Stimulated activated CD4-positive, alpha-beta T cell treated with anti-CD3 and anti-CD28 coated beads, Interleukin-12 subunit alpha, Interleukin-12 subunit beta, amount 100 ng/mL, for 4 hours (primary cell): ENCODE data around the gene SEPTIN11.
"Not testable (repeated sequence)": the region's sequence is repeated elsewhere in the genome, so short reads cannot be mapped to it uniquely, and the experiment has no call there.

Experiments
- DNase-seq: peaks from one replicate; pipeline ENCODE4 v3.0.0-alpha.2; 2020

Gene SEPTIN11

DNA sequence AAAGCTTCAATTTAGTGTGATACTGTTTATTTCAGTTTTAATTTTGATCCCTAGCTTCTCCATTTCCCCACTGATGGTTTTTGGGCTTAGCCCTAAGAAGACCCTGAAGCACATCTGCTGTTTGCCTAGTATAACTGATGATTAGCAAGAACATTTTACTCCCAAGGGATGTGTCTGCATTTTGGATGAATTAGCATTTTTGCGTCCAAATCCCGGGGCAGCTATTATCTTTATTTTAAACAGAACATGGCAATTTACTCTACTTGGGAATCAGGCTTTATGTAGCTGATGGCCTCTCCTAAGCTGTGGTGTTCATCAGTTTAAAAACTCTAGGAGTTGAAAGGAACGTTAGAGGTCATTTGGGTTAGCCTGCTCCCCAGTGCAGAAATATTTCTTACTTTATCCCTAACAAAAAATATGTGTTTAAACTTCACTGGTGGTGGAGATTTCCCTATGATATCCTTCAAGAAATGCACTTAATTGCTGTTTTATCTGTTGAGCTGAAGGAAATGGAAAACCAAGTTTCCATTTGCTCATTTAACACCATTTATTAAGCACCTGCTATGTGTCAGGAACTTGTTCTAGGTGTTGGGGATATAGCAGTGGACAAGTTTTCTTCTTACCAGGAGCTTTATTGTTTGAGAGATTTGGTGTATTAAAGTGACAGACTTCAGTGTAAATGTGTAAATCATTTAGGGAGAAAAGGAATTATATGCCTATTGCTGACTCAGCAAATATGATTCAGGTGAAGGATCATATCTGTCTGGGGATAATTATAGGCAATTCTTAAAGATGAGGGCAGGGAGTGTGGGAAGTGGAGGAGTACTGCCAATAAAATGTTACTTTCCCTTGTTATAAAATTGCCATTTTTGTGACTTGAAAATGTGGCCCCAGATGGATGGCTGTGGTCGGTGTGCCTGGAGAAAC, 3.4 kb downstream of the SEPTIN11 start:
- no peak for DNase-seq

- DNase-seq, result no peak
Observed at GRCh38 chr4:76953956-76954355, 4.4 kb downstream of the SEPTIN11 start.

- no peak for DNase-seq
Observed at GRCh38 chr4:76954489-76954888, 4.9 kb downstream of the SEPTIN11 start.

DNA sequence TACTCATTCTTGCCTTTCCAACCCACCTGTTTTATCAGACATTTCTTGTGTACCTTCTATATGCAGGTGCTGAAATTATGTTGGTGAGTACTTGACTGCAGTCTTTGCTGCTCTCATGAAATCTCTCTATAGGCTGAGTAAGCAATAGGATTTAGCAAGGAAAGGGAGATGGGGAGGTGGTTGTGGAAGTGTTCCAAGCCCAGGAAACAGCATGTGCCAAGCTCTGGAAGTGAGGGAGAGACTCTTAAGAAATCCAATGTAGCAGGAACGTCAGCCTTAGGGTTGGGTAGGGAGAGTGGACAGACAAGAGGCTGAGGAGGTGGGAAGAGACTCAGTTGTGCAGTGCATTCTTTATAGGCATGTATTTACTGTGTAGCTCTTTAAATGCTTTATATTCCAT, 5.6 kb downstream of the SEPTIN11 start:
- DNase-seq, result no peak

- DNase-seq, result no peak
Observed at GRCh38 chr4:76957004-76957738, 7.6 kb downstream of the SEPTIN11 start.

GRCh38 chr4:76958891-76959290, 9.3 kb downstream of the SEPTIN11 start:
- DNase-seq, result no peak

- DNase-seq, result no peak
Observed at GRCh38 chr4:76960014-76960413, 10.5 kb downstream of the SEPTIN11 start.

DNA sequence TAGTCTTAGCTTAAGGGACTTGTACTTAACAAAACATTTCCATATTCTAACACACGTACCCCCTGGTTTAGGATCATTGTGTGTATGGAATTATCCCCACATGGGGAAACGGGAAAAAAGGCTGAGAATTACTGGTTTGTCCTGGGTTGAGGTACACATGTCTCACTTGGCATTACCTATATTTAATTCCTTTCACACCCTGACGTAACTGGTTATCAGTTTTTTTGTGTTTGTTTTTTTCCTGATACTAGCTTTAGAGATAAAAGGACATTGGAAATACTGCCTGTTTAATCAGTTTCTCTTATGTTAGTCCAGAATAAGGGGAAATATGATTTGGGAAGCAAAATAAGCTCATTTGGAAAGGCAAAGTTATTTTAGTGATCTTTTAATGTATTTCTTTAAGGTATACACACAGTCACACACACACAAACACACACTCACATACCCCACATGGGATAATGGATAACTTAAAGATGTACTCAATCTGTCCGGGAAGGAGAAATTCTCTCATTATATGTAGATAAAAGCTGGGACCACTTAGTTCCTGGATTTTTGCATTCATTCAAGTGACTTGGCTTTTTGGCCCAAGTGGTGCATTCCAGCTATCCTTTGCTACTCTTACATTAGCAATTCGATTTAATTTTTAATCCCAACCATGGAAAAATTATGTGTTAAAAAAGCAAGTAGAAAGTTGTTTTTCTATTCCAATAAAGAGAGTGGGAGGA, 13.0 kb downstream of the SEPTIN11 start:
- no peak for DNase-seq

GRCh38 chr4:76963131-76963750, 13.7 kb downstream of the SEPTIN11 start:
- DNase-seq, result no peak

GRCh38 chr4:76963927-76964326, 14.4 kb downstream of the SEPTIN11 start:
- not testable (repeated sequence) for DNase-seq

DNA sequence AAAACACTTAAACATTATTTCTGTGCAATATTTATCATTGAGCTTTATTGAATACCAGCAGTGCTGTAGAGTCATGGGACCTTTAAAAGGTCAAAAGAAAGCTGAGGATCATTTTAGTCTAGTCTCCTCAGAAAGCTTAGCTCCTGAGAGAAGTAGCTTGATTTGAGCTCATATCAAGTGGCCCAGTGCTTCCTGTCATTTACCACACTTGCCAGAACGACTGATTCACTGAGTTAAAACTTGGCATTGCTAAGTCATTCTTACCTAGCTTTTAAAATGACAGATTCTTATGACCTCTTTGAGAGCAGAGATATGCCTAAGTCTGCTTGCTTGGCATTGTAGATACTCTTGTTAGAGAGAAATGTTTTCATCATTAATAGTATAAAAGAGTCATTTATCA, 15.2 kb downstream of the SEPTIN11 start:
- DNase-seq, result no peak

GRCh38 chr4:76965866-76966579, 16.5 kb downstream of the SEPTIN11 start:
- DNase-seq, result no peak

DNA sequence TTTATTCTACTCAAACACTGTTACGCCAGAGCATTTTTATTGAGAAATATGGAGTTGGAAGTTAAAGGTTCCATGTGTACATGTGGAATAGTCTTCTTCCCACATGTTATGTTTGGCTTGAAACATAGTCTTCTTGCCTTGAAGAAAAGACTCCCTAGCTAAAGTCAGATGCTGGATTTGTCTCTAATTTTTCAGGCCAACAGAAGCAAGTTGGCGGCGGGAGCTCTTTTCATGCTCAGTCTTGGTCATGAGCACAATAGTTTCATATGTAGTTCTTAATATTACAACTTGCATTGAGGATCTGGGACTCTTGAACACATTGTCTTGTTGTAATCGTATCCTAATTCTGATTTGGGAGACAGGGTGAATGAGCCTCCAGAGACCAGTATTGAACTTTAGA, 19.4 kb downstream of the SEPTIN11 start:
- DNase-seq, result no peak

DNA sequence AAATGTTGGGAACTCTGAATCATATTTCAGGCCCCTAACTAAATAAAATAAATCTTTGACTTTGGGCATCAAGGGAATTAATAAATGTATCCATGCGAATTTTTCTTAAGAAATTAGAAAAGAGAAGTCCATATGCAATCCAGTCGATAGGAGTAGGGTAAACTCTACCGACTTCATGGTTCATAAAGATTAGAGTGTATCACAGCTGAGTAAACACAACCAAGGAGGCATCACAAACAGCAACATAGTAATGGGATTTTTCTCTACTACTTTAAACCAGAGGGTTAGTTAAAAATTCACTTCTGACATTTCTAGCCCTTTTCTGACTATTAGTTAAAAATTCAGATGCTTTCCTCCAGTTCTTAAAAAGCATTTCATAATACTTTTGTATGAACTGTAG, 19.9 kb downstream of the SEPTIN11 start:
- no peak for DNase-seq

DNA sequence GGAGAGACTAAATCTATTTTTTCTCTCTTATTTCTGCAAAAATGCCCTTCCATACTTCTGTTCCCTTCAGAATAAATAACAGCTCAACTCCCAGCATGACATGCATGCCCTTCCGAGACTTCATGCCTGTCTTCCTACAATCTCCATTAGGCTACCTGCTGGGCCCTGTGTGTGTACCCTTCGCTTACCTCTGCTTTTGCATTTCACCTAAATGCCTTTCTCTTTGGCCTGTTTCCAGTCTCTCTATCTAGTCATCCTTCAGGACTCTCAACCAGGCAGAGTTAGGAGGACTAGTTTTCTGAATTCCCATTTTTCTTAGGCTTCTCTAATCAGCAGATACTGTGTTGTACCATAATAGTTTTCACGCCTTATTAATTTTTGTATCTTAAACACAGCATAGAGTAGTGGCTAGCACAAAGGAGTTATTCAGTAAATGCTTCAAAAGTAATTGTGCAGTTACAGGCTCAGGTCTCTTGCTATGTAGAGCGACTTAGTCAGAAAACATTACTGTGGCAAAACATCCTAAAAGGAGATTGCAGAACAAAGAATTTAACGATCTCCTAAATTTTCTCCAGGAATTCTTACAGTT, 20.5 kb downstream of the SEPTIN11 start:
- DNase-seq, result no peak

DNA sequence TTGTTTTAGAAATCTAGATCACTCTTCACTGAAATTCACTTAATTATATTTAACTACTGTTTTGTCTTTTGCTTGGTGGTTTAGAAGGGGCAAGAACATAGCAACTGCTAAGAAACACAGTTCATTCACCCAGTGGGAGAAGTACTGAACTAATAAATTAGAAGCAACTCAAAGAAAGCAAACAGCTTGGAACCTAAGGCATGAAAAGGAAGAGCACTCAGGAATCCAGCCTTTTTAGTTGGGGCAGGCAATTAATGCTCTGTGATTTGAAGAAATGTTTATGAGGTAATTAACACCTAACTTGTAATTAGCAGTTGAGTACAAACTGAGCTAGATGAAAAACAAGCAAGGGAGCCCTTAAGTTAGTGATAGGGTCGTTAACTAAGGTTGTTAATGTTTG, 22.8 kb downstream of the SEPTIN11 start:
- DNase-seq, result no peak

- DNase-seq, result no peak
Observed at GRCh38 chr4:76974150-76974549, 24.6 kb downstream of the SEPTIN11 start.

- no peak for DNase-seq
Observed at GRCh38 chr4:76977113-76977512, 27.6 kb downstream of the SEPTIN11 start.

GRCh38 chr4:76977736-76978350, 28.3 kb downstream of the SEPTIN11 start:
- no peak for DNase-seq

DNA sequence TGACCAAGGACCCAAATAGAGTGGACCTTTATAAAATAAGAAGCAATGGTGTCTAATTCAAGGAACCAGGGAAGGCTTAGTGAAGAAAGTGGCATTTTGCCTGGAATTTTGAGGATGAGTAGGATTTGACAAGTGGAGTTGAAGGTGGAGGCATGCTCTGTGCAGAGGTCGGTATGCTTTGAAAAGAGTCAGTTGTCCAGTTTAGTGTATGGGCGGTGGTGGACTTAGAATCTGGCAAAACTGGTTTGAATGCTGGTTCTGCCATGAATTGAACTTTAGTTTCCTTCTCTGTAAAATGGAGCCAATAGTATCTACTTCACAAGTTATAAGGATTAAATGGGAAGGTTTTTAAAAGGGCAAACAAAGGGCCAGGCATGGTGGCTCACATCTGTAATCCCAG, 29.7 kb downstream of the SEPTIN11 start:
- no peak for DNase-seq

DNA sequence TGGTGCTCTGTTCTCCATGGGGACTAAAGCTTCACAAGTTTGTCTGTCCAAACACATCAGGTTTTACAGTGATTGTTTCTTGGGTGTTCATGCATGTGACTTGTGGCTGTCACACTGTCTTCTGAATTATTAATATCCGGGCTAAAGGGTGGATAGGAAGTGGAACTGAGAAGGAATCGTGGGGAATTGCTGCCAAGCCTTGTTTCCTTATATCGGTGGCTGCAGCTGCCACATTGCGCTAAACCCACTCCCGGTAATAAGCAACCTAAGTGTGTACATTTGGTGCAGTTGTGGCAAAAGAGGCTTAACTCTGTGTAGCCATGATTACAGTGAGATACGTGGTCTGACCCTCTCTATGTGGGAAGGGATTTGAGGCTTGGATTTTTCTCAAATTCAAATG, 30.7 kb downstream of the SEPTIN11 start:
- DNase-seq, result no peak
